Measurements from ENCODE around the gene LCE3E. TPM values are rescaled to one million over a fixed set of nuclear protein-coding genes. Genes with fewer than 3 reads are reported as not detected.

Gene LCE3E
- total RNA-seq, 1 experiment from 2014 or later = not detected

- no peak for DNase-seq (ENCODE audit: low read depth)
- in situ Hi-C loops (cut with HindIII; ENCODE audit: low pct_unique_long_range_greater_than_20kb, low sequenced_read_pairs) = no loop called here
Observed at GRCh38 chr1:152520561-152521090, 46.0 kb downstream of the LCE3E start.

DNA sequence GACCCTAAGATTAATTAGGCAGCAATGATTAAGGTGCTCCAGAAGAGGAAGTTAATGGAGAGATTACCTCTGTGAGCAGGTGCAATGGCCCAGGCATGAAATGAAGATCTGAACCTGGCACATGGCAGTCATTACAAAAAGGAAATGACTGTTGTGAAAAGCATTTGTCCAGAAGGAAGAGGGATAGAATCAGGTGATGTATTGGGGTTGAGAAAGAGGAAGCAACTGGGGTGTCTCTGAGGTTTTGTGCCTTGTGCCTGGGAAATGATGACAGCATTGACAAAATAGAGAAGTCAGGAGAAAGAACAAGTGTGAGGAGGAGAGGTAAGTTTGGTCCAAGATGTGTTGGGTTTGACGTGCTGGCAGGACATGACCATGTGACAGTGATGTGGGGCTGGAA lies 46.7 kb downstream of the LCE3E start:
- in situ Hi-C loops (cut with HindIII; ENCODE audit: low pct_unique_long_range_greater_than_20kb, low sequenced_read_pairs) = no loop called here
- DNase-seq (ENCODE audit: low read depth) = no peak

DNA sequence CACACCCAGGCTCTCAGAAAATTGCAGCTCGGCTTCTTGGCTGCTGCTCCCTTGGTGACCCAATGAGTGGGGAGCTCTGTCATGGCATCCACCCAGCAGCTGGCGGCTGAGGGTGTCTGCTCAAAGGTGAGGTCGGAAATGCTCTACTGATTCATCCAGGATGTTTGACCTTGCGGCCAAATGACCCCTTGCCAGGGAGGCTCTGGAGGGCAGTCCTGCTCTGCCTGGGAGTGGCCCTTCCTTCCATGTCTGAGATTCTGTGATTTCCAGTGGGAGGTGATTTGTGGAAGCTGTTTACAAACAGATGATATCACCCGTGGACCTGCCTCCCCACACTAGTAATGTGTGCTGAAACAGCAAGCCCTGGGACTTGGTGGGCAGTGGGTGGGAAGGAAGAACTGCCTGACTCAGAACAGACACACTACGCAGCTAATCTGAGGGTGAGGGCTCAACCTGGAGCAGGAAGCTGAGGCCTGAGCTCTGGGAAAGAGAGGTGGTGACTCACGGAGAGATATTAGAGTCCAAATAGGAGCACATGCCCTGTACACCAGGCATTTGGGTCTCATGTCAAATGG lies 49.3 kb downstream of the LCE3E start:
- DNase-seq (ENCODE audit: low read depth) = no peak
- in situ Hi-C loops (cut with HindIII; ENCODE audit: low pct_unique_long_range_greater_than_20kb, low sequenced_read_pairs) = no loop called here

DNA sequence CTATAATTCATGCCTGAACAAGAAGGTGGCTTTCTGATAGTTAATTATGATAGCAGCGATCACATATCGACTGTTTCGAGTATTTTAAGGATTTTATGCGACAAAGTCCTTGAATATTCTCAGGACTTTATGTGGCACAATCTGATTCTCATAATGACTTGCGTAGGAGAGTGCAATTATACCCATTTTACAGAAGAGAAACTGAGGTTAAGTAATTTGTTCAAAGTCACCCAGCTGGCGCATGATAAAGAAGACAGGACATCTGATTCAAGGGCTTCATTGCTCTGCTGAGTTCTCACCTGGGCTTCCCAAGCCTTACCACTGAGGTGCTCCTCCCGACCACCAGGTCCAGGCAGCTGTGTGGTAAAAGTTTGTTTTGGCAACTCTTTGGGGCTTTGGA lies 50.5 kb downstream of the LCE3E start:
- in situ Hi-C loops (cut with HindIII; ENCODE audit: low pct_unique_long_range_greater_than_20kb, low sequenced_read_pairs) = no loop called here

More for the DNA sequence above, 50.5 kb downstream of the LCE3E start:
- DNase-seq (ENCODE audit: low read depth) = no peak

Other genes starting within 250 kb of the LCE3E start
- not detected in 2 replicates for gene FLG, start 241.5 kb downstream of the LCE3E start, total RNA-seq (2014; rRNA removed; shearing (Covaris generic); ENCODE audit: low replicate concordance)
- gene FLG2, start 206.8 kb downstream of the LCE3E start, total RNA-seq (2014; rRNA removed; shearing (Covaris generic); ENCODE audit: low replicate concordance) = not detected in 2 replicates
- not detected in 2 replicates for gene CRNN, start 152.5 kb downstream of the LCE3E start, total RNA-seq (2014; rRNA removed; shearing (Covaris generic); ENCODE audit: low replicate concordance)
- not detected in 2 replicates for gene LCE5A, start 56.0 kb downstream of the LCE3E start, total RNA-seq (2014; rRNA removed; shearing (Covaris generic); ENCODE audit: low replicate concordance)
- gene CRCT1, start 52.3 kb downstream of the LCE3E start, total RNA-seq (2014; rRNA removed; shearing (Covaris generic); ENCODE audit: low replicate concordance) = not detected in 2 replicates
- gene LCE3D, start 13.7 kb upstream of the LCE3E start, total RNA-seq (2014; rRNA removed; shearing (Covaris generic); ENCODE audit: low replicate concordance) = not detected in 2 replicates
- gene LCE3C, start 33.5 kb upstream of the LCE3E start, total RNA-seq (2014; rRNA removed; shearing (Covaris generic); ENCODE audit: low replicate concordance) = not detected in 2 replicates
- gene LCE3B, start 47.0 kb upstream of the LCE3E start, total RNA-seq (2014; rRNA removed; shearing (Covaris generic); ENCODE audit: low replicate concordance) = not detected in 2 replicates
- gene LCE3A, start 56.3 kb upstream of the LCE3E start, total RNA-seq (2014; rRNA removed; shearing (Covaris generic); ENCODE audit: low replicate concordance) = not detected in 2 replicates
- not detected in 2 replicates for gene LCE2D, start 96.6 kb upstream of the LCE3E start, total RNA-seq (2014; rRNA removed; shearing (Covaris generic); ENCODE audit: low replicate concordance)
- not detected in 2 replicates for gene LCE2C, start 108.5 kb upstream of the LCE3E start, total RNA-seq (2014; rRNA removed; shearing (Covaris generic); ENCODE audit: low replicate concordance)
- gene LCE2B, start 119.3 kb upstream of the LCE3E start, total RNA-seq (2014; rRNA removed; shearing (Covaris generic); ENCODE audit: low replicate concordance) = not detected in 2 replicates
- gene LCE2A, start 131.6 kb upstream of the LCE3E start, total RNA-seq (2014; rRNA removed; shearing (Covaris generic); ENCODE audit: low replicate concordance) = not detected in 2 replicates
- gene LCE4A, start 141.4 kb upstream of the LCE3E start, total RNA-seq (2014; rRNA removed; shearing (Covaris generic); ENCODE audit: low replicate concordance) = not detected in 2 replicates
- not detected in 2 replicates for gene KPRP, start 191.2 kb upstream of the LCE3E start, total RNA-seq (2014; rRNA removed; shearing (Covaris generic); ENCODE audit: low replicate concordance)
- not detected in 2 replicates for gene LCE1F, start 208.4 kb upstream of the LCE3E start, total RNA-seq (2014; rRNA removed; shearing (Covaris generic); ENCODE audit: low replicate concordance)
- gene LCE1E, start 219.5 kb upstream of the LCE3E start, total RNA-seq (2014; rRNA removed; shearing (Covaris generic); ENCODE audit: low replicate concordance) = not detected in 2 replicates
- gene LCE1D, start 229.9 kb upstream of the LCE3E start, total RNA-seq (2014; rRNA removed; shearing (Covaris generic); ENCODE audit: low replicate concordance) = not detected in 2 replicates
- not detected in 2 replicates for gene LCE1C, start 239.9 kb upstream of the LCE3E start, total RNA-seq (2014; rRNA removed; shearing (Covaris generic); ENCODE audit: low replicate concordance)
- not detected in 2 replicates for gene LCE1B, start 245.2 kb upstream of the LCE3E start, total RNA-seq (2014; rRNA removed; shearing (Covaris generic); ENCODE audit: low replicate concordance)

Data from Caki2 (cell line).